Peyer's patch (tissue), 4 donors: ENCODE measurements around the gene ATP6V0C.

Source experiments
- POLR2A ChIP-seq, 2 donors: fragments of 450-650 bp; IDR thresholded peaks; one replicate each; pipeline ENCODE4 v1.5.1; 2017; ENCODE audit warnings: antibody characterized with exemption in 2 of 2, mild to moderate bottlenecking in 2 of 2, moderate library complexity in 2 of 2
- TF ChIP-seq, protein P1 (sequence below), 6 experiments: fragments of 450-650 bp in 4 of 6; fragments of 200-600 bp in 2 of 6; sonication (generic) in 1 of 6; IDR thresholded peaks; one replicate each; pipeline ENCODE4 v1.5.1; 2017 to 2019; ENCODE audit warnings: antibody characterized with exemption in 6 of 6, mild to moderate bottlenecking in 3 of 6, moderate library complexity in 1 of 6

- TF ChIP-seq POLR2A (IDR thresholded peaks at IDR 0.05) = no peak
- TF ChIP-seq, protein P1, sequence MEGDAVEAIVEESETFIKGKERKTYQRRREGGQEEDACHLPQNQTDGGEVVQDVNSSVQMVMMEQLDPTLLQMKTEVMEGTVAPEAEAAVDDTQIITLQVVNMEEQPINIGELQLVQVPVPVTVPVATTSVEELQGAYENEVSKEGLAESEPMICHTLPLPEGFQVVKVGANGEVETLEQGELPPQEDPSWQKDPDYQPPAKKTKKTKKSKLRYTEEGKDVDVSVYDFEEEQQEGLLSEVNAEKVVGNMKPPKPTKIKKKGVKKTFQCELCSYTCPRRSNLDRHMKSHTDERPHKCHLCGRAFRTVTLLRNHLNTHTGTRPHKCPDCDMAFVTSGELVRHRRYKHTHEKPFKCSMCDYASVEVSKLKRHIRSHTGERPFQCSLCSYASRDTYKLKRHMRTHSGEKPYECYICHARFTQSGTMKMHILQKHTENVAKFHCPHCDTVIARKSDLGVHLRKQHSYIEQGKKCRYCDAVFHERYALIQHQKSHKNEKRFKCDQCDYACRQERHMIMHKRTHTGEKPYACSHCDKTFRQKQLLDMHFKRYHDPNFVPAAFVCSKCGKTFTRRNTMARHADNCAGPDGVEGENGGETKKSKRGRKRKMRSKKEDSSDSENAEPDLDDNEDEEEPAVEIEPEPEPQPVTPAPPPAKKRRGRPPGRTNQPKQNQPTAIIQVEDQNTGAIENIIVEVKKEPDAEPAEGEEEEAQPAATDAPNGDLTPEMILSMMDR (IDR thresholded peaks at IDR 0.05) = no peak
These were observed 46.1 kb upstream of the ATP6V0C start for GRCh38 chr16:2467528-2468232.
